ENCODE results near the gene SLC4A8.
"Not testable (repeated sequence)": the region's sequence is repeated elsewhere in the genome, so short reads cannot be mapped to it uniquely, and the experiment has no call there.

SLC4A8 gene

DNA sequence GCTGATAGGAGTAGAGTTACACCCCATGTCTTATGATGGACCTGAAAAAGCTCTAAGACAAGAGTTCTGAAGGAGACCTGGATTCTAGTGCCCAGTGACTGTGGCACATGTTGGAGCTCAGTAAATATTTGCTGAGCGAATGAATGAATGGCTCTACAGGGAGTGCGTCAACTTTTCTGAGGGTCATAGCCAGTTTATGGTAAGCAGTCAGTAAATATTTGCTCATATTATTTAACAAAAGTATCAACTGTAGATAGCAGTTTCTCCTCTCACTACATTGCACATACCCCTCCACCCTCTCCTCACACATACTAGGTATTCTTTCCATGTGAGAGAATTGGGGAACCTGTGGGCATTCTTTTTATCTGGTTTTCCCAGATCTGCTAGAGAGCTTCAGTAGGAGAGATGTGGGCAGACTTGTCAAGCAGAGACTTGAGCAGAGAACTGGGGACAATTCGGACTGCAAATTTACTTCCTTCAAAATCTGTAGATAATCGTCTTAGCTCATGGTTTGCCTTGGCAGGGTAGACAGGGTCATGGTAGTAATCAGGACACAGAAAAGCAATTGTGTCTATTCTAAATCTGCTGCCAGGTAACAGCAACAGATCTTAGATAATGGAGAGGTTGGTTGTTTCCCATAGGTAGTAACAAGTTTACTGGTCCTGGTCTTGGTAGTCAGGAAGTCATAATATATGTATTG, 5.7 kb downstream of the SLC4A8 start:
- FAIRE-seq = no peak

DNA sequence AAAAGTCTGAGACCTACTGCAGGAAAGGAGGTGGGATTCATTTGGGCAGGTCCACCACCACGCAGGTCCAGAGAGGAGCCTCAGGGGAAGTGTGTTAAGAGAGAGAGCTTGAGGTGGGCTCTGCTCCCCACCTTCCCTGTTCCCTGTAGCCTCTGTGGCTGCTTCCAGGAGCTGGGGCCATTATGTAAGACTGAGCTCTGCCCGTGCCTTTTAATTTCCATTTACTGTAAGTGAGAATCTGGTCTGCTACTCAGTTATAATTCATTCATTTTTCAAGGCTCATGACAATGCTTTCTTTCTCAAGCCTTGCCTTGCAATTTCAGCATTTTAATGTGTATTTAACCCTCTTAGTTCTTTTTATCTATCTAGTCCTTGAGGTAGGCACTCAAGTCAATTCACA, 8.3 kb downstream of the SLC4A8 start:
- FAIRE-seq = no peak

GRCh38 chr12:51434305-51434704, 9.7 kb downstream of the SLC4A8 start:
- FAIRE-seq = peak; percentile 31

- FAIRE-seq = no peak
Observed at GRCh38 chr12:51437431-51437830, 12.8 kb downstream of the SLC4A8 start.

DNA sequence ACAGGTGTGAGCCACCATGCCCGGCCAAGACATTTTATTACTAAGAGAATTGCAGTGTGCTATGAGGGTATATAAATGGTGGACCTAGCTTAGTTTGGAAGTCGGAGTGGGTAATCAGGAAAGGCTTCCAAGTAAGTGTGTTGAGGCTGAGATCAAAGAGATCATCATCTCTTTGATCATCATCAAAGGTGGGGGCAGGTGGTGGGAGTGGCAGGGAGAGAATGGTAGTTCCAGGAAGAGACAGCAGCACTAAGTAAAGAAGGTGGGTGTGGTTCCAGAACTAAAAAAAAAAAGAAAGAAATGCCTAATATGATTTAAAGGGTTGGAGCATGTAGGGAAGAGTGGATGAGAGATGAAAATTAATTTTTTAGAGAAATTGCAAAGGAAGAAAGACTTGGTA, 14.7 kb downstream of the SLC4A8 start:
- no peak for FAIRE-seq

DNA sequence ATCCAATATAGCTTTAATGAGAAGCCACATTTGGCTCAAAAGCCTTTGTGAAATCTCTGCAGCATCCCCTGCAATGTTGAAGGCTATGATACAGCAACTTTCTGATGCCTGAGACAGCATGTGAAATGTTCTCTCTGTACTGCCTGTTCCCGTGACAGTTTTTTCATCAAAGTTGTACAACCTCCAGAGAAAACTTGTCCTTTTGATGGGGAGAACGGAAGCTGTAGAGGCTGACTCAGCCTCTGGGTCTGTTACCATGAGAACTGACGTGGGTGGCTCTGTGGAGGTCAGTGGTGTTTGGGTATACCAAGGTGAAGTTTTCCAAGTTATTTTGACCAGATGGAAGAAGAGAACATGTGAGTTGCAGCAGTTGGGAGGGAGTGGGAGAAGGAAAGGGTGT, 17.0 kb downstream of the SLC4A8 start:
- FAIRE-seq = no peak

DNA sequence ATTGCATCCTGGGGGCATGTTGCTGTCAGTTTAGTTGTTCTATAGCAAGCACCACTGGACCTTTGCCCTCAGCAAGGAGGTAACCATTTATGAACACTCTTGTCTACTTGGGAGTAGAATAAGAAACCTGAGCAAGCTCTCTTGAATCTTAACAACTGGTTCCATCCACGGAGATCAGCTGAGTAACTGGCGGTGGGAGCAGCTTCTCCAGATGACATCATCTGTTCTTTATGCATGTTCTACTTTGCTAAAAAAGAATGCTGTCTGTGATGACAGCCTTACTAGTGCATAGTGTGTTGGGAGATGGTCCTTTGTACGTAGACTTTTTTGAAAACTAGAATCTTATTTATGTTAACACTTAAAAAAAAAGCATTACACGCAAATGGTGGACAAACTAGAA, 17.7 kb downstream of the SLC4A8 start:
- FAIRE-seq = no peak

DNA sequence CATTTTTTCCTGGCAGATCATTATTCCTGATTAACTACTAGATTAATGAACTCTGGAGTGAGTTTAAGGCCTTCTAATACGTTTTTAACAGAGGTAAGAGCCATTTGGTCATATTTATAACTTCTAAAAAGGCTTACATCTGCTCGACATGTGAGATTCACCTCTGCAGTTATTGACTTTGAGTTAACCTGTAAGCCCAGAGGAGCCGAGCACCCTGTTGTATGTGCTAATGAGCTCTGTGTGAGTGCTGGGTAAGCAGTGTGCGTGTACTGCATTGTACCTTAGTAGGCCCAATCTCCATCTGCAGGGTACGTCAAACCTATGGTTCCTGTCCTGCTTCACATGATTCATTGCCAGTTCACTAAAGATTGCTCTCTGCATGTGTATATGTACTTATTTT, 18.9 kb downstream of the SLC4A8 start:
- no peak for FAIRE-seq

DNA sequence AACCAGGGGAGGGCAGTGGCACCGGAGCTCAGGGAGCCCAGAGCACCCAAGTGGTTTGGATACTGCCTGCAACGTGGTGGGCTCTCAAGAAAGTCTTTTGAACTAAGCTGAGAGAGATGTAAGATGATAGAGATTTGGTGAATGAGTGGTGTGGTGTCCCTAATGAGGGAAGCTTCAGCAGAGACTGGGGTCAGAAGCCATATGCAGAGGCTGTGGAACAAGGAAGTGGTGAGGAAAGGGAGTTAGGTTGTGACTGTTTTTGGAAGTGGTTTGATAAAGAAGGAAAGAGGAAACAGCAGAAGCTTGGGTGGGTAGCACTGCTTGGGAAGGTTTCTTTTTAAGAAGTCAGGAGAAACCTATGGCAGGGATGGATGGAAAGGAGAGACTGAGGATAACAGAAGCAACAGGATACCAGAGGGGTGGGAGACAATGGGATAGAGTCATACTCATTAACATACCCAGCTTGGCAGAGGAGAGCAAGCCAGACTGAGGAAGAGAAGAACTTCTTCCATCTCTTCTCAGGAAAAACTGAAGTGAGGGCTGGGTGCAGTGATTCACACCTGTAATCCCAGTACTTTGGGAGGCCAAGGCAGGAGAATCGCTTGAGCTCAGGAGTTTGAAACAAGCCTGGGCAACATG, 24.1 kb downstream of the SLC4A8 start:
- no peak for FAIRE-seq

GRCh38 chr12:51449580-51450246, 25.1 kb downstream of the SLC4A8 start:
- no peak for FAIRE-seq

DNA sequence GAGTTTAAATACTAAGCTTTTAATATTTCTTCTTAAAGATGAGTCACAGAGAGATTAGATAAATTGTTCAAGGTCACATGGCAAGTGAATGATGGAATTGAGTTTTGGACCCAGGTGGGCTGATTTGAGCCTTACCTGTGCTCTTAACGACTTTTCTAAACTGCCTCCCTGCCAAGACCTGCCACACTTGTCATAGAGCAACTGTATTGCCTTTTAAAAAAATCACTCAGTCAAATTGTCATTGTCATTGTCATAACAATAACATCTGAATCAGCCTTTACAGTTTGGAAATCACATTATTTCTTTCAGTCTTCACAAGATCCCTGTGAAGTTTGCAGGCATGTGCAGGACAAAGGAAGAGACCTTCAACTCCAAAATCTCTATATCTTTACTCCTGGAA, 25.7 kb downstream of the SLC4A8 start:
- no peak for FAIRE-seq

GRCh38 chr12:51450806-51451205, 26.2 kb downstream of the SLC4A8 start:
- FAIRE-seq = peak; percentile 55

DNA sequence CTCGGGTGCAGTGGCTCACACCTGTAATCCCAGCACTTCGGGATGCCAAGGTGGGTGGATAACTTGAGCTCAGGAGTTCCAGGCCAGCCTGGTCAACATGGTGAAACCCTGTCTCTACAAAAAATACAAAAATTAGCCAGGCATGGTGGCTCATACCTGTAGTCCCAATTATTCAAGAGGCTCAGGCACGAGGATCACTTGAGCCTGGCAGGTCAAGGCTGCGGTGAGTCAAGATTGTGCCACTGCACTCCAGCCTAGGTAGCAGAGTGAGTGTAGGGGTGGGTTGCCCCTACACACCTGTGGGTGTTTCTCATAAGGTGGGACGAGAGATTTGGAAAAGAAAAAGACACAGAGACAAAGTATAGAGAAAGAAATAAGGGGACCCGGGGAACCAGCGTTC, 29.4 kb downstream of the SLC4A8 start:
- not testable (repeated sequence) for FAIRE-seq

DNA sequence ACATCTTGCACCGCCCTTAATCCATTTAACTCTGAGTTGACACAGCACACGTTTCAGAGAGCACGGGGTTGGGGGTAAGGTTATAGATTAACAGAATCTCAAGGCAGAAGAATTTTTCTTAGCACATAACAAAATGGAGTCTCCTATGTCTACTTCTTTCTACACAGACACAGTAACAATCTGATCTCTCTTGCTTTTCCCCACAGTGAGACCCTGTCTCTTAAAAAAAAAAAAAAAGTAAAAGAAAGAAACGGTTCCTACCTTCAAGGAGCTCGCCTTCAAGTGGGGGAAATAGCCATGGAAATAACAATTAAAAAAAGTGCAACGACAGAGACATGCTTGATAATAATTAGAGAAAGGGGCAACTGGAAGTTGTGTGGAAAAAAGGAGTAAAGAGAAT, 30.4 kb downstream of the SLC4A8 start:
- FAIRE-seq = not testable (repeated sequence)

- FAIRE-seq = no peak
Observed at GRCh38 chr12:51458635-51459034, 34.0 kb downstream of the SLC4A8 start.

GRCh38 chr12:51460519-51460918, 35.9 kb downstream of the SLC4A8 start:
- FAIRE-seq = no peak

DNA sequence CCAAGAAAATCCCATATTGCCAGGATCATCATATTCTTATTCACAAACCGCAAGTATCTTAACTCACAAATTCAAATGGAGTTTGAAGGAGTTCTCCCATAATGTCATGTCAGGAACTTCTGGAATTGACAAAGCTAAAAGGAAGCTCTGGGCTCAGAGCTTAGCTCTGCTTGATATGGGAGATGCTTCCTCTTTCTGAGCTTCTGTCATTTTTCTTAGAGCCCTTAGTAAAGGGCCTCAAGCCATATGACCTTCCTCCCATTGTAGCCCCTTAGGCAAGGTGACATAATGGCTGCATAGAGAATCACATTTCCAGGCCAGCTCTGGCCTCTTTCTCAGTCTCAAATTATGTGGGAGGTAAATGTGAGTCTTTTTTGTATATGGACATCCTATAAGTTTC, 40.9 kb downstream of the SLC4A8 start:
- FAIRE-seq = no peak

- FAIRE-seq = no peak
Observed at GRCh38 chr12:51470116-51470515, 45.5 kb downstream of the SLC4A8 start.

GRCh38 chr12:51471111-51471864, 46.7 kb downstream of the SLC4A8 start:
- no peak for FAIRE-seq

DNA sequence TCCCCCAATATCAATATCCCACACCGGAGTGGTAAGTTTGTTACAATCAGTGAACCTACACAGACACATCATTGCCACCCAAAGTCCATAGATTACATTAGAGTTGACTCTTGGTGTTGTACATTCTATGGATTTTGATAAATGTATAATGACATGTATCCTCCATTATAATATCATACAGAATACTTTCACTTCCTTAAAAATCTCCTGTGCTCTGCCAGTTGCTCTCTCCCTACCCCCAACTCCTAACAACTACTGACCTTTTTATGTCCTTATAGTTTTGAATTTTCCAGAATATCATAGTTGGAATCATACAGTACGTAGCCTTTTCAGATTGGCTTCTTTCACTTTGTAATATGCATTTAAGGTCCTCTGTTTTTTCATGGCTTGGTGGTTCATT, 48.4 kb downstream of the SLC4A8 start:
- FAIRE-seq = no peak

DNA sequence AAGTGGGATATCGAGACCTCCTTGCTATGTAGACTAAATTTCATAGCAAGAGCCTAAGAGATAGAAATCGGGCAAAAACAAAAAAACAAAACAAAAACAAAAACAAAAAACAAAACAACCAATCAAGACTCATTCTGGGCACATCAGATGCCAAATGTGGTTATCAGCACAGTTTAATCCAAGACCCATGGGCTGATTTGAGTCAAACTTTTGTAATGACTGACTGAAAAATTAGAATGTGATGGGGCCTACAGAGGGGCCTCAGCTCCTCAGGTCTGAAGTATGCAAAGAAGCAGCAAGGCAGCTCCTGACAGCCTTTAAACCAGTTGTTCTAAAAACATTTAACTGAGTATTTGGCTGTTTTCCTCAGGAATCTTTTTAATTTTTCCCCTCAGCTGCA, 49.3 kb downstream of the SLC4A8 start:
- FAIRE-seq = no peak

DNA sequence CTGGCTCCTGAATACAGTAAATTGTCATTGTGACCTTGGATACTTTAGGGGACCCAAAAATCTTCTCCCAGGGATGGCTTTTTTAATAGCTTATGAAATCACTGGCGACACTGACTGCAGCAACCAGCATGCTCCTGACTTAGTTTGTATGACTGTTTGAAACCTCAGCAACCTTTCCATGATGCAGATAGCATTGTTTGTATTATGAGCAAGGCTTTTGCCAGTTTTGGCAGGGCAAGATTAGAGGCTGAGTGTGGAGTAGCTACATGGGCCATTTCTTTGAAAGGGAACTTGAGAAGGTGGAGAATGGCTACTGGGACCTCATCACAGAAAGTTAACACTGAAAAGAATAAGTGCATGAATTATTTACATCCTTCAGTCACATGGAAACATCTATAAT, 50.9 kb downstream of the SLC4A8 start:
- FAIRE-seq = no peak

GRCh38 chr12:51480978-51481377, 56.3 kb downstream of the SLC4A8 start:
- no peak for FAIRE-seq

Data from endometrium (tissue), 2 donors.